CD4-positive, alpha-beta T cell treated with Interleukin-15 for 4 hours (primary cell): ENCODE results near the gene RASA2.
"Not testable (repeated sequence)": the region's sequence is repeated elsewhere in the genome, so short reads cannot be mapped to it uniquely, and the experiment has no call there.

Experiments used
- DNase-seq: peaks from one replicate; pipeline ENCODE4 v3.0.0-alpha.2; 2020; ENCODE audit warnings: low spot score

The RASA2 gene

GRCh38 chr3:141498598-141499223, 11.9 kb downstream of the RASA2 start:
- peak; percentile 90 for DNase-seq

- DNase-seq, result no peak
Observed at GRCh38 chr3:141499284-141499683, 12.5 kb downstream of the RASA2 start.

GRCh38 chr3:141499965-141500364, 13.1 kb downstream of the RASA2 start:
- DNase-seq, result no peak

GRCh38 chr3:141500397-141500796, 13.6 kb downstream of the RASA2 start:
- DNase-seq, result no peak

GRCh38 chr3:141505166-141505565, 18.3 kb downstream of the RASA2 start:
- DNase-seq, result no peak

GRCh38 chr3:141506071-141506470, 19.2 kb downstream of the RASA2 start:
- no peak for DNase-seq

GRCh38 chr3:141507392-141508066, 20.7 kb downstream of the RASA2 start:
- no peak for DNase-seq

- DNase-seq, result no peak
Observed at GRCh38 chr3:141508067-141508436, 21.2 kb downstream of the RASA2 start.

GRCh38 chr3:141511361-141511760, 24.5 kb downstream of the RASA2 start:
- DNase-seq, result no peak

- no peak for DNase-seq
Observed at GRCh38 chr3:141514382-141514781, 27.6 kb downstream of the RASA2 start.

GRCh38 chr3:141519587-141519986, 32.8 kb downstream of the RASA2 start:
- no peak for DNase-seq

GRCh38 chr3:141521781-141522180, 35.0 kb downstream of the RASA2 start:
- no peak for DNase-seq

- DNase-seq, result no peak
Observed at GRCh38 chr3:141523615-141524375, 37.0 kb downstream of the RASA2 start.

GRCh38 chr3:141524988-141525387, 38.2 kb downstream of the RASA2 start:
- DNase-seq, result no peak

GRCh38 chr3:141525814-141526213, 39.0 kb downstream of the RASA2 start:
- DNase-seq, result no peak

- peak; percentile 31 for DNase-seq
Observed at GRCh38 chr3:141526709-141527108, 39.9 kb downstream of the RASA2 start.

- no peak for DNase-seq
Observed at GRCh38 chr3:141528800-141529199, 42.0 kb downstream of the RASA2 start.

GRCh38 chr3:141529256-141529655, 42.4 kb downstream of the RASA2 start:
- DNase-seq, result no peak

- peak; percentile 27 for DNase-seq
Observed at GRCh38 chr3:141529717-141530414, 43.0 kb downstream of the RASA2 start.

- no peak for DNase-seq
Observed at GRCh38 chr3:141530415-141530768, 43.6 kb downstream of the RASA2 start.

GRCh38 chr3:141532609-141533008, 45.8 kb downstream of the RASA2 start:
- no peak for DNase-seq

- not testable (repeated sequence) for DNase-seq
Observed at GRCh38 chr3:141536017-141536416, 49.2 kb downstream of the RASA2 start.

GRCh38 chr3:141537856-141538255, 51.0 kb downstream of the RASA2 start:
- DNase-seq, result no peak
